NCI-H1048 (cell line): ENCODE results near the gene NSG2.
"Not testable (repeated sequence)": the region's sequence is repeated elsewhere in the genome, so short reads cannot be mapped to it uniquely, and the experiment has no call there.

Experiments
- DNase-seq: peaks from one replicate; lab custom pipeline; 2025; lab: John Stamatoyannopoulos, UW

NSG2 gene

DNA sequence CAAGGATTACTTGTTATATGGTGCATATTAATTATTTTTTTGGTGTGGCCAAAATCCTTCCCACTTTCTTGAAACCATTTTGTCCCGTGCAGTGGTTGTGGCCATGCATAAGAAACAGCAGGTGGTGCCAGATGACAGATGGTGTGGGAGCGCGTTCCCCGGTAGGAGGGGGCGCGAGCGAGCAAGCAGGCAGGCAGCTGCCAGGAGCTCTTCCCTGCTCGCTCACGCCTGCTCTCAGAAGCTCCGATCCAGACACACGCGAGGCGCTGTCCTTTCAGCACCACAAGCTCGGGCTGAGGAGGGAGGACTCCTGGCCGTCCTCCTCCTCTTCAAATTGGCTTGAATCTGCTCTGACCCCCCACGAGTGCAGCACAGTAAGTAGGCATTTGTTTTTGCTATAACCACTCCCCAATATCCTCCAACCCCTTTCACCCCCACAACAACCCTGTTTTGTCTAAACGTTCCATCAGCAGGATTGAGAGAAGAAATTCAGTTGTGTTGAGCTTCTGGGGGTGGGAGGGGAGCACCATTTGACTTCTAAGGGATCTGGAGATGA, at the start of gene NSG2:
TSS of gene NSG2 (plus strand) at position 237 of the 556 bp plus-strand sequence. CDS start 1,050 bp downstream, outside the sequence.
- peak; percentile 68 for DNase-seq

DNA sequence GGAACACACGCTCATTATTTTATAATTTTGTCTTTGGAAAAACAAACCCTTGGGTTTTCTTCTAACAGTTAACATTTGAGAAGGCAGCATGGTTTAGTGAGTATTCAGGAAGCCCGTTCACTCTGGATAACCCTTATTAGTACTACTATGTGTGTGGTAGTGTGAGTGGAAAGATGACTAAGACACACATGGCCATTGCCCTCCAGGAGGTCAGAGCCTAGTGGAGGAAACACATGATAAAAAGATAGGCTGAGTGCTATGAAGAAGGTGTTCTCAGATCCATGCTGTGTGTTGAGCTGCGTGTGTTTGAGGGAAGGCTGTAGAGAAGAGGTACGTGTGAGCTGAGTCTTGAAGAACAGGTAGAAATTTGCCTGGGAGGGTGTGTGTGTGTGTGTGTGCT, 48.2 kb upstream of the NSG2 start:
- DNase-seq = no peak

GRCh38 chr5:173998531-173998930, 47.0 kb upstream of the NSG2 start:
- no peak for DNase-seq

DNA sequence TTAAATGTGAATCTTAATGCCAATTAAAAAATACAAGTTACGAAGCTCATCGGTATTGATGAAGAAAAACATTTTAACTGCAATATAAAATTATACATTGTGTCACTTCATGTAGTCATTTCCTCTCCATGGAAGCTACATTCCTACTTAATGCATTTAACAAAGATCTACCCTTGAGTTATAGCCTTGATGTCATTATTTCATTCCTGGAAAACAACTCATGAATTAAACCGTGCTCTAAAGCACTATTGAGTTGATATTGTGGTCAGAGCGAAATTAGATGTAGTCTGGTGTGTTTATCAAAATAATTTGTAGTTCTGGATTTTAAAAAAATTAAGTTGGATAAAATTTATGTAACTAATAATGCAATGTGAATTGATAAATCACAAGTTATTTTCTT, 45.4 kb upstream of the NSG2 start:
- no peak for DNase-seq

DNA sequence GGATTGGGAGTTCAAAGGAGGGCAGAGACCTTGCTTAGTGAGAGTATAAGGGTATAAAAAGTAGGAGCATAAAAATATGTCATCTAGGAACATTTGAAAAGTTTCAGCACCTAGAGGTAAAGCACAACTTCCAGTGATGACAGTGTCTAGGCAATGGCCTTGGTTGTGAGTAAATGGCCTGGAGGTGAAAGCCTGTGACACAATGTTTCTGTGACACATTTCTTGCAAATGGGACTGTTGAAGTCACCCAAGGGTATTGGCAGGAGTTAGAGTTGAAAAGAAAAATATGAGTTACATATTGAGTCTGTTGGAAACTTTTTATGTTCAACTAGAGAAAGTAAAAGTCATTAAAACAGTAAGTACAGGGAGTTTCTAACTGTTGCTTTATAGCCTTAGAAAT, 41.7 kb upstream of the NSG2 start:
- DNase-seq = no peak

DNA sequence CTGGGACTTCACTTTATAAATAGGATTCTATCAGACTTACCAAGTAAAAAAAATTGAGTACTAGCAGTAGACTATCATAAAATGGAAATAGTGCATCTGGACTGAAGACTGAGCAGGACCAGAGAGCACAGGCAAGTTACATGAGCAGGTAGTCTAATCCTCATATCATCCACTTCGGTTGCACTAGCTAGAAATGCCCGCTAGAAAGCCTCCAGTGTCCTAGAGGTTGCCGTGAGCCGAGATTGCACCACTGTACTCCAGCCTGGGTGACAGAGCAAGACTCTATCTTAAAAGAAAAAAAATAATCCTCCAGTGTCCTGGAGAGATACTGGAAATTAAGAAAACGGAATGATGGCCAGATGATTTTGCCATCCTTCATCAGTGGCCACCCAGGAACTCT, 36.6 kb upstream of the NSG2 start:
- DNase-seq = no peak

DNA sequence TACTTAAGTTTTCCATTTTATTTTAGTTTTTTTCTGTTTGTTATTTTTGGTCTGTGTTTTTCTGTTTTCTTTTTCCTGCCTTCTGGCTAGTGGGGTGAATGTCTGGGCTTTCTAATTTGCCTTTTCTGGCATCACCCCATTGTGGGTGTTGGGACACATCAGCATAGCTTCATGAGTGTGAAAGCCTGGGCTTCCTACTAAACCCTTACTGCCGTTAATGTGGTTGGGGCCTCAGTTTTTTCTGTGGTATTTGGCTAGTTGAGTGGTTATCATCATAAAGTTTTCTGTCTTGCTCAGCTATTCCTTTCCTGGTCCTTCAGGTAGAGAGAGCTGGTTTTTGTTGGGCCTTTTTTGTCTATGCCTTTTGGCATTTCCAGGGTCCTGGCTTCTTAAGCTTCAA, 35.1 kb upstream of the NSG2 start:
- DNase-seq = no peak

DNA sequence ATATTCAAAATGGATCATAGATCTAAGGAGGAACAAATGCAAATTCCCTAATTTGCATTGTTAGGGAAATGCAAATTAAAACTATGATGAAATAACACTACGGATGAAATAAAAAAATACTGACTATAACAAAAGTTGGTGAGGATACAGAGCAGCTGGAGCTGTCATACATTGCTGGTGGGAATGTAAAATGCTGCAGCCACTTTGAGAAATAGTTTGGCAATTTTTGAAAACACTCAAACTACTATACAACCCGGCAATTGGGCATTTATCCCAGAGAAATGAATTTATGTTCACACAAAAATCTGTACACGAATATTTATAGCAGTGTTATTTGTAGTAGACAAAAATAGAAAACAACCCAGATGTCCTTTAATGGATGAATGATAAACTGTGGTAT, 34.1 kb upstream of the NSG2 start:
- DNase-seq = no peak

DNA sequence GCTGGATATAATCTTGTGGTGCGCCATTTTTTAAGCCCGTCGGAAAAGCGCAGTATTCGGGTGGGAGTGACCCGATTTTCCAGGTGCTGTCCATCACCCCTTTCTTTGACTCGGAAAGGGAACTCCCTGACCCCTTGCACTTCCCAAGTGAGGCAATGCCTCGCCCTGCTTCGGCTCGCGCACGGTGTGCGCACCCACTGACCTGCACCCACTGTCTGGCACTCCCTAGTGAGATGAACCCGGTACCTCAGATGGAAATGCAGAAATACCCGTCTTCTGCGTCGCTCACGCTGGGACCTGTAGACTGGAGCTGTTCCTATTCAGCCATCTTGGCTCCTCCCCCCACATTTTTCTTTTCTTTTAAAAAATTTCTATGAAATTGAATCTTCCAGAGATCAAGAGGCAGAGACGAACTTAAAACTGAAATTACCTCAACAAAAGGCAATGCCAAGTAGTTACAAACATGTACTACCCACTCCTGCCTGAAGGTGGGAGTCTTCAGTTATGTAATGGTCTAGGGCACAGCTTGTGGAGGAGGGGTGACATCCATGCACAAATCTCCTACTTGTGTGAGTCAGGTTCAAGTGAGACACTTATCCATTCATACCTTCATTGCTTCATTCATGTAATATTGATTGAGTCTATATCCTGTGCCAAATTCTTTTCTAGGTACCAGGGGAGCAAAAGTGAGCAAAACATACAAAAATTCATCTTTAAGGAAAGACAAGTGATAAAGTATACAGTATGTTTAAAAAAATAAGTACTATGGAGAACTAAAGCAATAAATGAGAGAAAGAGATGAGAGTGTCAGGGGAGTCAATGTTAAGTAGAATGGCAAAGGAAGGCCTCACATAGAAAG, 25.2 kb upstream of the NSG2 start:
- DNase-seq = not testable (repeated sequence)

GRCh38 chr5:174020928-174021304, 24.6 kb upstream of the NSG2 start:
- no peak for DNase-seq

- DNase-seq = no peak
These were observed 23.0 kb upstream of the NSG2 start for GRCh38 chr5:174022384-174023095.

- no peak for DNase-seq
These were observed 15.2 kb upstream of the NSG2 start for GRCh38 chr5:174030286-174030685.

GRCh38 chr5:174044466-174045254, 846 bp upstream of the NSG2 start:
- no peak for DNase-seq

- DNase-seq = no peak
These were observed 1.1 kb downstream of the NSG2 start for GRCh38 chr5:174046558-174046957.

DNA sequence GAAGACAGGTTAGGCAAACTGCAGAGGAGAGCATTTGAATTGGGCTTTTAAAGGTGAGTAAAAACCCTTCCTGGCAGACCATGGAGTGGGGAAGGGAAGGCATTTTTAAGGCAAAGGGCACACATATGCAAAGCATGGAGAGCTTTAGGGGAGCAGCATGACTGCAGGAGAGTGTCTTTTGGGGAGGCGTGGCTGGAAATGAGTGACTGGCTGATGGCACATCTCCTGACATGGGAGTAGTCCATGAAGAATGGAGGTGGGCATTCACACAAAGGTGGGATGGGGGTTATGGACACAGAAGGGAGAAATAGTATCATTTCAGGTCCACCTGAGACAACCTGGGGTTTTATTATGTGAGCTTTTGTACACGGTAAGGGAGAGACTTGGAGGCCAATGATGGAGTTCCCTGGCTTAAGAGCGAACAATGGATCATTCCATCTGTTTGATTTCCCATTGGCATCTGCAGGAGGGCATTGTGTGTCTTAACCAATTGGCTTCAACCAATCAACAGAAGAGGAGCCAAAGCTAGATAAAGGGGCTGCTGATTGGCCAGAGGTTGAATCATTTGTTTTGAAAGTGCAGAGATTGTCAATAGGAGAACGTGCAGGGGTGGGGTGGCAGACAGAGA, 2.1 kb downstream of the NSG2 start:
- DNase-seq = no peak

GRCh38 chr5:174052636-174053035, 7.1 kb downstream of the NSG2 start:
- no peak for DNase-seq

DNA sequence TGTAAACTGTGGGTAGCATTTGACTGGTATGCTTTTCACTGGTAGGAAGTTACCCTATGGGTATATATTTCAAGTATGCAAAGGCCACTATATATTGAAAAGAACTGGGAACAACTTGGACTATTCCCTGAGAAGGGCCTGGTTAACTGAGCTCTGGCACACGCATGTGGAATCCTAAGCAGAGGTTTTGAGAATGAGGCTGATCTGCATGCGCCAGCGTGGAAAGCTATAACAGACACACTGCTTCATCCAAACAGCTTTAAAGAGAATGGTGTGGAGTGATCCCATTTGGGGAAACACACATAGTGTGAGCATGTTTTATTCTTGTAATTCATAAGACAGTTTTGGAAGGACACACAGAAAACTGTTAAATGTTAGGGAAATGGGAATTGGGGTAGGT, 8.4 kb downstream of the NSG2 start:
- no peak for DNase-seq

GRCh38 chr5:174056064-174056847, 10.8 kb downstream of the NSG2 start:
- DNase-seq = no peak

DNA sequence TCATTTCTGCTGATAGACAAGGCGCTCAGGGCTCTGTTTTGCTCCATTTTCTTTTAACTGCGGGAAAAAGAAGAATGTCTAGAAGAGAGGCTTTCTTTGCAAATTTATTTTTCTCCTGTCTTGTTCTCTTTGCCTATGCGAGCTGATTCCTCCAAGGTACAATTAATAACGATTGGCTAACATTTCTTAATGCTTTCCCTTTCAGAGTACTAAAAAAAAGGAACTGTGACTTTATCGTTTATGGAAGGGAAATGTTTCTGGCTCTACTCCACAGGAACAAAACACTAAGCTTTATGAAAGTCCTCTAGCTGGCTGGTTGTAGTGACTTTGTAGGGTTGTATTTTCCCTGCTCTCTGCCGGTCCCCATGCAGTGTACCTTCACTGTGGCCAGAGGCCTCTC, 11.7 kb downstream of the NSG2 start:
- no peak for DNase-seq

DNA sequence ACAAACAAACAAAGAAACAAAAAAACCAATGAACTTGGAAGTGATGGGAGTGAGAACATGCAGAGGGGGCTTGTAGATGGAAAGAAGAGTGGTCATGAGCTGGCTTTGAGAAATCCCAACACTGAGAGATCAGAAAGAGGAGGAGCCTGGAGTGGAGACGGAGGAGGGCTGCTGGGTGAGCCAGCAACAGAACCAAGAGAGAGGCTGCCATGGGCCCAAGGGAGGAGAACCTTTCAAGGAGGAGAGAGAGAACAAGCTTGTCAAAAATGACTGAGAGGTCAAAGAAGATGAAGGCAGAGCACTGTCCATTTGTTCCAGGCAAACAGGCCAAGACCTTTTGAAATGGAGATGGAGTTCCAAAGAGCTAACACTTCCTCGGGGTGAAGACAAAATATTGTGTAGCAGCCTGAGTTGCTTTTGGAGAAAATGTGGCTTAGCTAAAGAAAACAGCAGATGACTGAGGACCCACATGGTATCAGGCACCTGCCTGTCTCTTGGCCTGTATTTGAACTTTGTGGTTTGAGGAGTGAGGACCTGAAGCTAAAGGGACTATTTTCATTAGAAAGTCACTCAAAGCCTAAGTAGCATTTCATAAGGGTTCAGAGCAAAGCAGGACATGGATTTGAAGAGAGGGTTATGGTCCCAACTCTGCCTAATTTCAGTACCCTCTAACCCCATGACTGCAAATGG, 13.1 kb downstream of the NSG2 start:
- no peak for DNase-seq
